ENCODE data around the gene ZBTB24. TPM values are rescaled to one million over a fixed set of nuclear protein-coding genes. Genes with fewer than 3 reads are reported as not detected.

The ZBTB24 gene
- total RNA-seq, 4 donors from 2014 or later: 5.3 to 6.4 (median 5.9) TPM

DNA sequence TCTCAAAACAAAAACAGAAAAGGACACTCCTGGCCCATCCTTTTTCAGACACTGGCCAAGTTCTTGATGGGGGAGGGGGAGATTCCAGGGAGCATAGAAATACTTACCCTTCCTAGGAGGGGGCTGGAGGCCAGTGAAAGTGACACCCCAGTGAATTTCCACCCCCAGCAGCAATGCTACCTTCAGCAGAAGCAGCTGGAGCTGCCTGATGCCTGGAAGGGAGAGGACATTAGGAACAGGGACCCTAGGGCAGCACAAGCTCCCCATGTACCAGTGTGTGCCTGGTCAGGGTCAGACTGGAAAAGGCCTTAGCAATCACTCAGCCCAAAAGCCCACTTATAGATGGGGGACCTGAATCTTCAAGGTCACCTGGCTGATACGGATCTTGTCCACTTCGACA is 29.9 kb downstream of the ZBTB24 start:
- 93% methylated on average over 2 of the region's 2 CpGs for WGBS
- H3K4me1 ChIP-seq: peaks cover 20 to 33% (median 31%) of the 10 kb centered on the region in 4 donors
- no peak for DNase-seq (ENCODE audit: extremely low spot score)
- intact Hi-C loops (cut with DNase I): no loop called here
- no peak overlapping the region for H3K4me3 ChIP-seq
- H3K27ac ChIP-seq (replicated peaks in 1 of 4): no peak overlapping the region
- no peaks in the 10 kb centered on the region for H3K9me3 ChIP-seq
- no peaks in the 10 kb centered on the region for H3K27me3 ChIP-seq
- H3K36me3 ChIP-seq: peaks cover 0 to 16% (median 13%) of the 10 kb centered on the region in 4 donors
- TF ChIP-seq EP300 (IDR thresholded peaks at IDR 0.05): no peak
- no peak for TF ChIP-seq POLR2AphosphoS5 (IDR thresholded peaks at IDR 0.05)
- no peak for TF ChIP-seq POLR2A (IDR thresholded peaks at IDR 0.05; ENCODE audit: low read depth)
- TF ChIP-seq, protein P1, sequence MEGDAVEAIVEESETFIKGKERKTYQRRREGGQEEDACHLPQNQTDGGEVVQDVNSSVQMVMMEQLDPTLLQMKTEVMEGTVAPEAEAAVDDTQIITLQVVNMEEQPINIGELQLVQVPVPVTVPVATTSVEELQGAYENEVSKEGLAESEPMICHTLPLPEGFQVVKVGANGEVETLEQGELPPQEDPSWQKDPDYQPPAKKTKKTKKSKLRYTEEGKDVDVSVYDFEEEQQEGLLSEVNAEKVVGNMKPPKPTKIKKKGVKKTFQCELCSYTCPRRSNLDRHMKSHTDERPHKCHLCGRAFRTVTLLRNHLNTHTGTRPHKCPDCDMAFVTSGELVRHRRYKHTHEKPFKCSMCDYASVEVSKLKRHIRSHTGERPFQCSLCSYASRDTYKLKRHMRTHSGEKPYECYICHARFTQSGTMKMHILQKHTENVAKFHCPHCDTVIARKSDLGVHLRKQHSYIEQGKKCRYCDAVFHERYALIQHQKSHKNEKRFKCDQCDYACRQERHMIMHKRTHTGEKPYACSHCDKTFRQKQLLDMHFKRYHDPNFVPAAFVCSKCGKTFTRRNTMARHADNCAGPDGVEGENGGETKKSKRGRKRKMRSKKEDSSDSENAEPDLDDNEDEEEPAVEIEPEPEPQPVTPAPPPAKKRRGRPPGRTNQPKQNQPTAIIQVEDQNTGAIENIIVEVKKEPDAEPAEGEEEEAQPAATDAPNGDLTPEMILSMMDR (IDR thresholded peaks at IDR 0.05): no peak

DNA sequence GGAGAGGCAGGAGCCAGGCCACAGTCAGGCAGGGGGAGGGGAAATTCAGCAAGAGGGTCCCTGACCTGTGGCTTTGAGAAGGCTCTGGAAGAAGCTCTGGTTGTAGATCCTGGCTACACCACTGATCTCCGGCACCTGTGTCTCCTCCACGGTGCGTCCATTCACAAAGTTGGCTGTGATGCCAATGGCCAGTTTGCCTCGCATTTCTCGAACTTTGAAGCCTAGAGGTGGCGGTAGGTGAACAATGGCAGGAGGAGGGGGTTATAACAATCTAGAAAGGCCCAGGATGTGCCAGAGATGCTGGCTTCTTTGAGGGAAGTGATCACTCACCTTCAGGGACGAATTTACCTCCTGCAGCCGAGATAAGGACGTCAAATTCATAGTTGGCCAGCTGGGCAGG is 30.8 kb downstream of the ZBTB24 start:
- Histone ChIP-seq H3K9me3 (no peaks in the 10 kb centered on the region), H3K27ac (replicated peaks in 1 of 4) (no peak overlapping the region), H3K4me3 (no peak overlapping the region), H3K27me3 (no peaks in the 10 kb centered on the region), H3K36me3 (peaks cover 0 to 18% (median 14%) of the 10 kb centered on the region in 4 donors), H3K4me1 (peaks cover 20 to 33% (median 29%) of the 10 kb centered on the region in 4 donors)
- TF ChIP-seq POLR2A (IDR thresholded peaks at IDR 0.05; ENCODE audit: low read depth) (no peak), POLR2AphosphoS5 (IDR thresholded peaks at IDR 0.05) (no peak), EP300 (IDR thresholded peaks at IDR 0.05) (no peak)
- TF ChIP-seq, protein P1 (IDR thresholded peaks at IDR 0.05): no peak
- 97% methylated on average over 9 of the region's 9 CpGs for WGBS
- intact Hi-C loops (cut with DNase I): no loop called here
- no peak for DNase-seq (ENCODE audit: extremely low spot score)

DNA sequence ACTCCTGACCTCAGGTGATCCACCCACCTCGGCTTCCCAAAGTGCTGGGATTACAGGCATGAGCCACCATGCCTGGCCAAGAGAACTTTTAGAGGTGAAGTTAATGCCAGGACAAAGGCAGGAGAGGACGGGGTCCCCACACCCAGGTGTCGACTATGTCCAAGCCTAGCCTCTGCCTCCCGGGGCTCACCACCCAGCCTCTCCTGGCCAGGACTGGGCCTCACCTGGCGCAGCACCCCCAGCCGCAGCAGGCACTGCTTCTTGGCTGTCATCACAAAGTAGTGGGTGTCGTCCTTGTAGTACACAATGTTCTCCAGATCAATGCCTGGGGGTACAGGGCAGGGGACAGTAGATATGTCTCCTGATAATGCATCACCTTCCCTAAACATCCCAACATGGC is 31.6 kb downstream of the ZBTB24 start:
- TF ChIP-seq EP300 (IDR thresholded peaks at IDR 0.05) (no peak), POLR2AphosphoS5 (IDR thresholded peaks at IDR 0.05) (no peak), POLR2A (IDR thresholded peaks at IDR 0.05; ENCODE audit: low read depth) (no peak)
- TF ChIP-seq, protein P1 (IDR thresholded peaks at IDR 0.05): no peak
- peaks cover 14 to 25% (median 22%) of the 10 kb centered on the region in 4 donors for H3K4me1 ChIP-seq
- peaks cover 0 to 26% (median 19%) of the 10 kb centered on the region in 4 donors for H3K36me3 ChIP-seq
- 94% methylated on average over 5 of the region's 7 CpGs for WGBS
- no peak overlapping the region for H3K4me3 ChIP-seq
- H3K27ac ChIP-seq (replicated peaks in 1 of 4): no peak overlapping the region
- H3K27me3 ChIP-seq: no peaks in the 10 kb centered on the region
- no peak for DNase-seq (ENCODE audit: extremely low spot score)
- intact Hi-C loops (cut with DNase I): no loop called here
- no peaks in the 10 kb centered on the region for H3K9me3 ChIP-seq

DNA sequence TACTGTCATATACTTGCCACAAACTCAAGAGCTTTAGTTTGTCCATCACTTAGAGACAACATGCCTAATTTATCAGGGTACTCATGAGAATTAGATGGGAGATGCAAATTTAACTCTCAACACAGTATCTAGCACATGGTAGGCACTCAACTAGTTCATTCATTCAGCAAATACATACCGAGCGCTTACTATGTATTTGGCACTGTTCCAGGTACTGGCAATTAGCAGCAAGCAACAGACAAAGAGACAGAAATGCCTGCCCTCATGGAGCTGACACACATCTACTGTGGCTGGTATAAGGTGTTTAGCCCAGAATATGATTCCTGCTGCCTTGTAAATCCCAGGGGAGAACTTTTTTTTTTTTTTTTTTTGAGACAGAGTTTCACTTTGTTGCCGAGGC is 32.2 kb downstream of the ZBTB24 start:
- H3K9me3 ChIP-seq: no peaks in the 10 kb centered on the region
- no peak for DNase-seq (ENCODE audit: extremely low spot score)
- intact Hi-C loops (cut with DNase I): no loop called here
- no peaks in the 10 kb centered on the region for H3K27me3 ChIP-seq
- peaks cover 10 to 20% (median 17%) of the 10 kb centered on the region in 4 donors for H3K4me1 ChIP-seq
- WGBS: 83% methylated on average over 2 of the region's 3 CpGs
- no peak overlapping the region for H3K27ac ChIP-seq (replicated peaks in 1 of 4)
- H3K36me3 ChIP-seq: peaks cover 0 to 32% (median 24%) of the 10 kb centered on the region in 4 donors
- no peak for TF ChIP-seq EP300 (IDR thresholded peaks at IDR 0.05)
- no peak overlapping the region for H3K4me3 ChIP-seq

DNA sequence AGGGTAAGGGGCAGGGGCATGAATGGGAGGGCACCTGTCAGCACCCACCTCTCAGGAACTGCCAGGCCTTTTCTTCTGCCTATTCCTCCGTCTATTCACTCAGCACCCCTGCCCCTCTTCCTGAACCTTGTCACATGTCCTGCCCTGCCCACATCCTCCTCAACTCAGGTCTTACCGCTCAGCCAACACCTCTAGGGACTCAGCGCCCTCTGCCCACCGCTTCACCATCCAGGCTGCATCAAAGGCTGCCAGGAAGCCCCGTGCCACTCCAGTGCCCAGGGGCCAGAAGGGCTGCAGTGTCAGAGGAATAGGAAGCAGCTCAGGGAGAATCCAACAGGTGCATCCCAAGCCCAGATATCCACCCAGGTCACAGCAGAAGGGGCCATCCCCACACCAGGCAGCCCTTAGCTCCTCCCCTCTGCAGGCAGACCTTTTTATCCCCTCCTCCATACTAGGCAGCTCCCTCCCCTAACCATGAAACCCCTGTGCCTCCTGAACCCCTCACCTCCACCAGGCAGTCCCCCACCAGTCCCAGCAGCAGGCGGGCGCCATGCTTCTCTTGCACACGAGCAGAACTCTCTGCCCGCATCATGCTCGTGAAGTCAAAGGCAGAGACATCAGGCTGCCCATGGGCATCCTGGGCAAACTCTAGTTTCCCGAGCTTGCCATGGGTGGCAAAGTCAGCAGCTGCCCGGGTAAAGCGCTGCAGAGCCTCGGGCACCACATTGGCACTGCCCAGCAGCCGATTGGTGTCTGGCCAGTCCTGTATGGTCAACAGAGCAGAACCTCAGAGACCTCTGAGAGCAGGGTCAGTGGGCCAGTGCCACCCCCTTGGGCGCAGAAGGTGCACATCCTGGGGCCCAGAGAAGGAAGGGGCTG is 33.0 kb downstream of the ZBTB24 start:
- TF ChIP-seq, protein P1 (IDR thresholded peaks at IDR 0.05): no peak
- no peak for TF ChIP-seq POLR2A (IDR thresholded peaks at IDR 0.05; ENCODE audit: low read depth)
- TF ChIP-seq EP300 (IDR thresholded peaks at IDR 0.05): no peak
- no peak for TF ChIP-seq POLR2AphosphoS5 (IDR thresholded peaks at IDR 0.05)
- H3K36me3 ChIP-seq: peaks cover 3 to 39% (median 31%) of the 10 kb centered on the region in 4 donors
- WGBS: 91% methylated on average over 10 of the region's 16 CpGs
- peaks cover 10 to 17% (median 16%) of the 10 kb centered on the region in 4 donors for H3K4me1 ChIP-seq
- no peaks in the 10 kb centered on the region for H3K9me3 ChIP-seq
- H3K27ac ChIP-seq (replicated peaks in 1 of 4): no peak overlapping the region
- H3K27me3 ChIP-seq: no peaks in the 10 kb centered on the region
- no peak for DNase-seq (ENCODE audit: extremely low spot score)
- intact Hi-C loops (cut with DNase I): no loop called here
- H3K4me3 ChIP-seq: no peak overlapping the region
